HG02642 (cell line): Measurements from ENCODE around the gene ZNF470.

Experiments used
- ATAC-seq: cut with Tn5 transposase; IDR thresholded peaks from one replicate; pipeline ENCODE4 v1.9.1; 2021; ENCODE audit warnings: mild to moderate bottlenecking; ENCODE audit not compliant: unreplicated experiment, poor library complexity

ZNF470 gene

DNA sequence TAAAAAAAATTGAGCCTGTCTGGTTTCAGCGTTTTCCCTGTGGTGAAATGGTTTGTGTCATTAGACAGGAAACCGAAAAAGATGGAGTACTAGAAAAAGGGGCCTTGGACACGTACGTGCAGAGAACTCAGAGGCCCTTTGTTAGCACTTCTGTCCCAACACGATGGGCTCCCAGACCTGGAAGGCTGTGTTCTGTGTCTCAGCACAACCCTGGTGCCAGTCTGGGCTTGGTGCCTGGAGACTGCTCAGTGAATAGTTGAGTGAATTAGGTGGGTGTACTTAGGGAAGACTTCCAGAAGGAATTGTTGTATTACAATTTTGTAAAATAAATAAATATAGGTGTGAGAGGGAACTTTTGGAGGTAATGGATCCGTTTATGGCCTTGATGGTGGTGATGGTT, 36.6 kb downstream of the ZNF470 start:
- ATAC-seq = no peak

DNA sequence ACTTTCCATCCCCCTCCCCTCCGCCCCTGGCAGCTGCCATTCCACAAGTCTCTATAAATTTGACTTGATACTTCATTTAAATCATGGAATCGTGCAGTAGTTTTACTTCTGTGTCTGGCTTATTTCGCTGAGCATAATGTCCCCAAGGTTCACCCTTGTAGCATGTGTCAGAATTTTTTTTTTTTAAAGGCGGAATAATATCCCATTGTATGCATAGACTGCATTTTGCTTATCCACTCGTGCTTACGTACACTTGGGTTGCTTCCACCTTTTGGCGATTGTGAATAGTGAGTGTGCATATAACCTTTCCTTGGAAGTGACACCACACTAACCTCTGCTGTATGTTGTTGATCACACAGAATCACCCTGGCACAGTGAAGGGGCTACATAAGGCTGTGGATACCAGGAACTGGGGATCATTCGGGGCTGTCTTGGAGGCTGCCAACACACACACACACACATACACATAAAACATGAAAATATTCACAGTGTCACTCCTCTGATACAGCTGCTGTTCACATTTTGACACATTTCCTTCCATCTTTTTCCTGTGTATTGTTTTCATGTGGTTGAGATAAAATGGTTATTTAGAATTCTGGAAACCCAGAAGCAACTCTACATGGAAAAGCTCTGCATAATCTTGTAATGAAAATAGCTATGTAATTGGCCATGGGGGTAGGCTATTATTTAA, 41.2 kb downstream of the ZNF470 start:
- no peak for ATAC-seq

- ATAC-seq = no peak
Observed at GRCh38 chr19:56611288-56611687, 44.0 kb downstream of the ZNF470 start.

DNA sequence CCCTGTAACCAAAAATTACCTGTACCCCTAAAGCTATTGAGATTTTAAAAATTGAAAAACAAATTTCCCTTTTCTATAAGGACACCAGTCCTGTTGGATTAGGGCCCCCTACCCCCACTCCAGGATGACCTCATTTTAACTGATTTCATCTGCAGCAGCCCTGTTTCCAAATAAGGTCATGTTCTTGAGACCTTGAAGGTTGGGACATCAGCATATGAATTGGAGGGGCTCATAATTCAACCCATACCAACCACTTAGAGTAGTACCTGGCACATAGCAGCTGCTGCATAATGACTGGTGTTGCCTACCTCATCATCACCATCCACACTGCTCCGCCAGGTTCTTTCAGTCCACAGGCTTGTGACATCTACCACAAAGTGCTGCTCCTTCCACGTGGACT, 45.5 kb downstream of the ZNF470 start:
- ATAC-seq = no peak

DNA sequence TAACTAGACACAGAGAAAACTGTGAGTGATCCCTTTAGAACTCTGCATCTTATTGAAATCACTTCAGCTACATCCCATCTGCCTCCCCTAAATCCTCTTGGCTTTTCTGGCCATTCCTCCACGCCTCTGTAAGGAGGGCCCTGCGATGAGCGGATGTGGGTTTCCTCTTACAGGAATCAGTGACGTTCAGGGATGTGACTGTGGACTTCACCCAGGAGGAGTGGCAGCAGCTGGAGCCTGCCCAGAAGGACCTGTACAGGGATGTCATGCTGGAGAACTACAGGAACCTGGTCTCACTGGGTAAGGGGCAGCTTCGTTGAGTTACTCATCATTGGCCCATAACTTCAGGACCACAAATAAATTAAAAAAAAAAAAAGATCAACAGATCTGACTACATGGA, 46.4 kb downstream of the ZNF470 start:
- ATAC-seq = no peak

DNA sequence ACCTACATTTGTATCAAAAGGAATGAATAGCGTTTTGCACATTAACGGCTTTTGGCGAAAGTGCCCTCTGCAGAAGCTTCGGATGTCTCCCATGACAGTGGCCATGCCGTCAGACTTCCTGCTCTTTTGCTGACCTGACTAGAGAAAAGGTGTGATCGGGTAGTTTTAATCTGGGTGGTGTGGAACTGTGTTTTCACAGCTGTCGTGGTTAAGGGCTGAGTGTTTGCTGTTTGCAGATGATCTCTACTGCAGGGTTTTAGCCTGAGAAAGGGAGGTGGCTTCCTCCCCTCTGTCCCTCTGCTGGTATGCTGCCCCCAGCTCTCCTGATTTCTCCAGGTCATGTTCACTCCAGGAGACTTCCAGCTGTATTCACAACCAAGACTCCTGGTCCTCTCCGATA, 50.3 kb downstream of the ZNF470 start:
- ATAC-seq = no peak

GRCh38 chr19:56619121-56619520, 51.9 kb downstream of the ZNF470 start:
- no peak for ATAC-seq

- no peak for ATAC-seq
Observed at GRCh38 chr19:56622374-56622773, 55.1 kb downstream of the ZNF470 start.

DNA sequence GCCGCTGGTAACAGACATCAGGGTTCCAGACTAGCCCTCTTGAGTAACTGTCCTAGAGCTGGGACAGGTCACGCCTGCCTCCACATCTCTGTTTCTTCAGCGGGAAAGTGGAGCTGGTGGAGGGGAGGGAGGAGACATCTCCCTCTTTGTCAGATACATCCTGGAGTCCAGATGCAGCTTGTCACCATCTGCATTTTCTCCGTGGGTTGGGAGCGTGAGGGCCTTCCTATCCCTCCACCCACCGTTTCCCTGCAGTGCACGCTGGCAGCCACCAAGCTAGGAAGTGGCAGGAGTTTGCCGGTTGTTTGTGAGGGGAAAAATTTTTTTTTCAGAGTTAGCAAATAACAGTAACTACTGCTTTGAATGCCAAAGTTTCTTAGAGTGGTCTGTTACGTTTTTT, 55.7 kb downstream of the ZNF470 start:
- no peak for ATAC-seq

DNA sequence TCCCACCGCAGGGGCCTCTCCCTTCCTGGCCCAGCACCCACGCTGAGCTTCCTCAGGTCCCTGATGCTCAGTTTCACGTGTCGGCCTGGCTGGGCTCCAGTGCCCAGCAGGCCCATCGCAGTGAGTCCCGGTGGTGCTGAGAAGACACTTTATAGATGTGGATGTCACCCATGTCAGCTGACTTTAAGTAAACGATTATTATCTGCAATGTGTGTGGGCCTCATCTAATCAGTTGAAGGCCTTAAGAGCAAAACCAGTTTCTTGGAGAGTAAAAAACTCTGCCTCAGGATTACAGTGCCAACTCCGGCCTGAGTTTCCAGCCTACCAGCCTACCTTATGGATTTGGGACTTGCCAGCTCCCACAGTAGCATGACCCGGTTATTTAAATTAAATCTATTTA, 58.4 kb downstream of the ZNF470 start:
- ATAC-seq = no peak

DNA sequence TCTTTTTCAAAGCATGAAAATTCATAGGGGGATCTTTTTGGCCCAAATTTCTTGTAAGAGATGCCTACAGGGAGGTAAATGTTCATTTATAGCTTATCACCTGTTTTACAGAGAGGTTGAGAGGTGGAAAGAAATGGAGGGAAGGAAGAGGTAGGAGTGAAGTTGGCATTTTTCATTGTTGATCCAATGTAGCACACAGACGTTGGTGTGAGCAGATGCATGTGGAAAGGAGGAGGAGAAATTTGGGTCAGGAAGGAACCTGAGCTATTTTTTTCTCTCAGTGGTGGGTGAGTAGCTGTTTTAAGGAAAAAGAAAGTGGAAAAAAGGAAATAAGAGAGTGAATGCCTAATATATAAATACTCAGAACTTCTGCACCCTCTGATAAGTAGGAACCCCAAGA, 65.8 kb downstream of the ZNF470 start:
- ATAC-seq = no peak

DNA sequence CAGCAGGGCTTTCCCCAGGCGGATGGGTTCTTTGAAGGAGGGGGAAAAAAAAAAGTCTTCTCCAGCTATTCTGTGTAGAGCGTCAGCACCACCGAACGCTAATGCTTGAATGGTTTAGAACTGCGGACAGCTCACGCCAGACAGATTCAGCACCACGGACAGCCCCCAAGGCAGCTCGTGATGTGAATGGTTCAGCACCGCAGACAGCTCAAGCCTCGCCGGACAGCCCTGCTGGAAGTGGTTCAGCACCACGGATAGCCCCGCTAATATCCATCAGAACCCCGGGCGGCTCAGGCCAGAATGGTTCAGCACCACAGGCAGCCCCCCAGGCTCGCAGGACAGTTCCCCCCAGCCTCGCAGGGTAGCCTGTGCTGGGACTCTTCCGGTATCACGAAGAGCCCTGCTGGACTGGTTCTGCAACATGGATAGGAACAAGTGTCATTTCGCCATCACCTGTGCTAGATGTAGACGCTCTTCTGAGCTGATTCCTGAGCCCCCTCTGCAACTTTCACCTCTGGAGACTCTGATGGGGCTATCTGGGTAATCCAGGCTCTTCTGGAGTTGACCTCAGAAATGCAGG, 70.8 kb downstream of the ZNF470 start:
- ATAC-seq = no peak
